Stimulated activated CD4-positive, alpha-beta T cell treated with anti-CD3 and anti-CD28 coated beads, Interleukin-2, amount 100 ng/mL, for 48 hours (primary cell): ENCODE measurements around the gene TXNDC17.
"Not testable (repeated sequence)": the region's sequence is repeated elsewhere in the genome, so short reads cannot be mapped to it uniquely, and the experiment has no call there.

Experiments
- DNase-seq, 2 donors: peaks; one replicate each; pipeline ENCODE4 v3.0.0-alpha.2; 2020

The TXNDC17 gene

DNA sequence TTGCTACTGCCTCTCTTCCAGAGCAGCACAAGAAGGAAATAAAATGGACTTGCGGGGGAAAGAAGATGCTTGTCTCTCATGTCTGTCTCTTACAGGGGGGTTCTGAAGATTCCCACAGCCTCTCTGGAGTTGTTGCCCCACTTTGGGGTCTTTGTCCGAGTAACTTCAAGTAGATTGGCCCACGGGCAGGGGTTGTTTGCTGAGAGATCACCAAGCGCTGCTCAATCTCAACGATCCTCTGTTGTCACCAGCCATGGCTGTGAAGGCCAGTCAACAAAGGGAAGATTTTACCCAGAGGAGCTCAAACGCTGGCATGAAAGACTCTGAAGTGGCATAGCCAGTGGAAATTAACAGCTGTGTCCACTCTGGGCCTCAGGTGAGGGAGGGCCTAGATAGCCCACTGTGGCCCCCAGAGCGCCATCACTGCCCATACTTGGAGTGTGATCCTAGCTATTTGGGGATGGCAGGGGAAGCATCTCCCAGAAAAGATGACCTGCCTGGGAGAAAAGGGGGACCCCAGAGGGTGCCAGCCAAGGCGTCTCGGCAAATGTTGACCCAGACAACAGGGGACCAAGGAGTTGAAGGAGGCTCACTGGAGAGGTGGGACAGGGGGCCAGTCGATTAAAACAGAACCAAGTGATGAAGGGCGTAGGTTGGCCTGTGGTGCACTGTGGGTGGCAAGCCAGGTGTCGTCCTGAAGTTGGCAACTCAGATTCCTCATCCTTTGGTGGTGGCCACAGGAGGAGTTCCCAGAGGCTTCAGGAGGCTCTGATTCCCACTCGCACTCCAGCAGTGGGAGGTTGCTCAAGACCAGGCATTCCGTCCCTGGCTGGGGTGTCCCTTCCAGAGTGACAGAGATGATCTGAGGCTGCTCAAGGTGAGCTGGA, 44.3 kb downstream of the TXNDC17 start:
- no peak for DNase-seq

DNA sequence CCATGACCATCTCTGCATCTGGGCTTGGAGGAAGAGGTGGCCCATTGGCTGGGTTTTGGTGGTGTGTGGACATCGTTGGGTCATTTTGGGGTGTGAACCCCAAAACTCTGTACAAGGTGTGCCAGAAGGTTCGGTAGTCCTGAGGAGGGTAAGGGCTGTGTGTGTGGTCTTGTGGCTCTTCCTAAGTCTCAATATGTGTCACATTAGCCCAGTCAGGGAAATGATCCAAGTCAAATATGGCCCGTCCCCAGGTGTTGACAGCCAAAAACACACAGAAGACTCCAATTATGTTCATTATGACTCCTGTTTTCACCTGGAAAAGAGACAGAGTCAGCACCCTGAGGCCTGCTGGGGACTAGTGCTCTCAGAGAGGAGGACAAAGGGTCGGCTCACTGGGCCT, 45.2 kb downstream of the TXNDC17 start:
- DNase-seq = no peak

DNA sequence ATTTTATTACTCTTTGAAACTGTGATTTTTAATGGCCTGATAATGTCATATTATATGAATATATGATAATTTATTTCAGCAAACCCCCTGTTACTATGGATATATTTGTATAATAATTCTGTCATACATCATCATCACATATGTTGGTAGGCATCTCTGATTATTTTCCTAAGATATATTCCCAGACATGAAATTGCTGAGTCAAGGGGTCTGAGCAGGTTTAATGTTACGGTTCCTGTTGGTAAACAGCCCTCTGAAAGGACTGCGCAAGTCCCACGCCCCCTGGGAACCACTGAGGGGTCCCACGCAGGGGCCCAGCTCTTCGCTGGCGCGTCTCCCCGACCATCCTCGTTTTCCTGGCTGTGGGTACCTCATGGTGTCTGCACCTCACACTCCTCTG, 48.1 kb downstream of the TXNDC17 start:
- no peak for DNase-seq

DNA sequence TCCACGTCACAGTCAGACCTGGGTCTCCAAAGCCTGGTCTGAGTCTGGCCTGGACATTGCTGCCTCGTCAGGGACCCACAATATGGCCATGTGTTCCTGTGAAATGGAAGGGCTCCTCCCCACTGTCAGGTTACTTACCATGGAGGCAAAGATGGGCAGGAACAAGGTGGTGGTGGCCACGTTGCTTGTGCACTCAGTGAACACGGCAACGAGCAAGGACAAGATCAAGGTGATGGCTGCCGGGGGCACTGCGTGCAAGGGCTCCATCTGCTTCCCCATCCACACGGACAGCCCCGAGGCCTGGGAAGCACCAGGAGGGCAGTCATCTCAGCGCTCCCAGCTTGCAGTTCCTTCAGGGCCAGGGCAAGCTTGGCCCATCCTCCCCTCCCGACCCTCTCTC, 49.8 kb downstream of the TXNDC17 start:
- DNase-seq = no peak

DNA sequence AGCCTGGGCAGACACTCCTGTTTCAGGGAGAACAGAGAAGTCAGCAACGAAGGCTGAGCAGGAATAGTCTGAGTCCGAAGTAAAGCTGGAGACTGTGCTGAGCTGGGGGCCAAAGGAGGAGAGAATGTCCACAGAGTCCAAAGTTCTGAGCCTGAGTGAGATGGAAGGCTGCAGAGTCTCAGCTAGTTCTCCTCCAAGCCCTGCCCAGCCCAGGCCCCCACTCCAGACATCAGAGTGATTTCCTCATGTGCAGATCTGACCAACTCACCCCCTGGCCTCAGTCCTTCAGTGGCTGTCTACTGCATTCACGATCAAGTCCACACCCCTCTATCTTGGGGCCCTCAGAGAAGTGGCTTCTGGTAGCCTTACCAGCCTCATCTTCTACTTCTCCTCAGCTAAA, 50.7 kb downstream of the TXNDC17 start:
- DNase-seq = no peak

DNA sequence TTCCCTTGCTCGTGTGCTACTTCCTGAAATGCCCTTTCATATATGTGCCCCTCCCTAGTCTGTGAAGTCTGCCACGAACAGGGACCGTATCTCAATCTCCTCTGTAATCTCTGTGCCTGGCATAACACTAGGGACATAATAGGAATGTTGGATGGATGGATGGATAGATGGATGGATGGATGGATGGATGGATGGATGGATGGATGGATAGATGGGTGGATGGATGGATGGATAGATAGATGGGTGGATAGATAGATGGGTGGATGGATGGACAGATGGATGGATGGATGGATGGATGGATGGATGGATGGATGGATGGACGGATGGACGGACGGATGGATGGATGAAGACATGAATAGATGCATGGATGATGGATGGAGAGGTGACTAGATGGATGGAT, 51.1 kb downstream of the TXNDC17 start:
- DNase-seq = not testable (repeated sequence)
